ENCODE measurements around the gene MYO1D.

MYO1D gene

DNA sequence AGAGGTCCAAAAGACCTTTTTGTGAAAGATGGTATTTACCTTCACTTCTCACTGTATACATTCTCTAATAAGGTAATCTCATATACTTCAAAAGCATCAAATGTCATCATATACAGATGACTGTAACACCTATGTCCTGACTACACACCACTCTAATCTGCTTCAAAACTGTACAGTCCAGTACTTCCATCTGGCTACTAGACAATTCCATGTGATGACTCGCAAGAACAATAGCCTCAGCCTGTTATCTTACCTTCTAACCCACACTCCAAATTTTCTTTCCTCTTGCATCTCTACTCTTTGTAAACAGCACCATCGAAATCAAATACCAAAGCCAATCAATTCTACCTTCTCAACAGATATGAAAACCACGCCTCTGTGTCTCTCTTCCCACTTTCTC lies 24.1 kb downstream of the MYO1D start:
- ATAC-seq (no peak), DNase-seq (no peak)
- no peaks in the 10 kb centered on the region for H3K9me3 Mint-ChIP-seq
- peaks cover 18% of the 10 kb centered on the region for H3K27me3 Mint-ChIP-seq
- H3K4me1 Mint-ChIP-seq, result no peaks in the 10 kb centered on the region
- H3K4me3 Mint-ChIP-seq, result no peak overlapping the region
- no peak overlapping the region for H3K27ac Mint-ChIP-seq

DNA sequence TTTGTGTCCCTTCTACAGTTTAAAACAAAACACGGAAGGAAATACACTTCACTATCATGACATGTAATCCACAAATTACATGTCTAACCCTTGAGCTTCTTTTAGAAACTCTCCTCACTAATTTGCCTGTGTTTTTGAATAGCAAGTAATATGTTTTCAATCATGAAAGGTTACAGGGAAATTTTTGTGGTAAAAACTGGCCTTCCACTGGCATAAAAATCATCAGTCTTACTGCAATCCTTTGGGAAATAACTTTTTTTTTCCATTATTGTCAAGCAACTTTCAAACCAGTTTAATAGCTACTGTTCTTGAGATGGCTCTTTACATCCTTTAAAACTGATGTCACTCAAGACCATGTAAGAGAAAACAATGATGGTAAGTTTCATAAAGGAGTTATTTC lies 27.0 kb downstream of the MYO1D start:
- Mint-ChIP-seq H3K4me1 (no peaks in the 10 kb centered on the region), H3K27ac (no peak overlapping the region), H3K27me3 (peaks cover 18% of the 10 kb centered on the region), H3K9me3 (no peaks in the 10 kb centered on the region), H3K4me3 (no peak overlapping the region)
- ATAC-seq, result no peak
- no peak for DNase-seq

DNA sequence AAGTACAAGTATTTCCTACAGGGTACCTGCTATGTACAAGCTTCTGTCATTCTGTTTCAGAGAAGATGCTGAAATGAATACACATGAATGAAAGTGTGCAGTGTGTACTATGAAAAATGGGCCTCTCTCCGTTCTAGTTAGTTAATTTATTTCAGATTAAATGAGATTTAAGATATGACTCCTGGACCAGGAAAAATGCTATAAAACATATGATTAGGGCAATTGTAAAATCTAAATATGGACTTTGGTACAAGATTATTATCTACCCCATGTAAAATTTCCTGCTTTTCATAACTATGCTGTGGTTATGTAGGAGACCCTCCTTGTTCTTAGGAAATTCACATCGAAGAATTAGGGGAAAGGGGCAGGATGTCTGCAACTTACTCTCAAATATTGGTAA lies 28.9 kb downstream of the MYO1D start:
- ATAC-seq, result no peak
- no peaks in the 10 kb centered on the region for H3K4me1 Mint-ChIP-seq
- no peak overlapping the region for H3K4me3 Mint-ChIP-seq
- H3K9me3 Mint-ChIP-seq, result no peaks in the 10 kb centered on the region
- DNase-seq, result no peak
- H3K27ac Mint-ChIP-seq, result no peak overlapping the region
- H3K27me3 Mint-ChIP-seq, result peaks cover 13% of the 10 kb centered on the region

DNA sequence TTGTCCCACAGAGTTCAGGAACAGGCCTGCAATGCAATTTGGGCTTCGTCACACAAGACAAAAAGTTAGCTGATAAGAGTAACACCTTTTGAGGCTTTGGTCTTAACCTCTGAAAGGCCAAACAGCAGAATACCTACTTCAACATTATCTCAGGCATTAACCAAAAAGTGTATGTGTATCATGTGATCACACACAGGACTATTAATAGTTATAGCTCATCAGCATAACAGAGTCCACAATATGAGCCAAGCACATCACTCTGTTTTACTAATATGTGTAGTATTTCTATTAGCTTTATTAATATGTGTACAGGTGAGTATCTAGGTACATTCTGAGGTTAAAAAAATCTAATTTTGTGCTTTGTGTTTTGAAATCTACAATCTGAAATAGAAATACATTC lies 30.8 kb downstream of the MYO1D start:
- Mint-ChIP-seq H3K27ac (no peak overlapping the region), H3K4me3 (no peak overlapping the region), H3K9me3 (no peaks in the 10 kb centered on the region), H3K27me3 (peaks cover 4% of the 10 kb centered on the region), H3K4me1 (no peaks in the 10 kb centered on the region)
- ATAC-seq (no peak), DNase-seq (no peak)

DNA sequence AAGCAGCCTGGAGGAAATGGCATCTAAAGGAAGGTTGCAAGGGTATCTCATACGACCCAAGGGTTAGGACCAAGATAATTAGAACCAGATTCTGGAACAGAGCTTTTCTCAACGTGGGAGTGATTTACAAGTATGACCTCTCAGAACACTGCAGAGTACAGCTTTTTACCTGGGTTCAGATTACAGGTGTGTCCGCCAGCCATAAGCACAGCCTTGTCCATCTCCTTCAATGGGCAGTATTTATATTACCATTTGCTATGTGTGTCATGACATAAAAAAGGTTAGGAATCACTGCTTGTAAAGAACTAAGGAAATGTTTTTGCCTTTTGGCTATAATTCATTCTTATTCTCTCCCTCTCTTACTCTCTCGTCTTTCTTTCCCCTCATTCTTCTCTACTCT lies 36.7 kb downstream of the MYO1D start:
- H3K27ac Mint-ChIP-seq, result no peak overlapping the region
- no peaks in the 10 kb centered on the region for H3K27me3 Mint-ChIP-seq
- ATAC-seq, result no peak
- H3K4me3 Mint-ChIP-seq, result no peak overlapping the region
- DNase-seq, result no peak
- H3K9me3 Mint-ChIP-seq, result no peaks in the 10 kb centered on the region
- H3K4me1 Mint-ChIP-seq, result no peaks in the 10 kb centered on the region

DNA sequence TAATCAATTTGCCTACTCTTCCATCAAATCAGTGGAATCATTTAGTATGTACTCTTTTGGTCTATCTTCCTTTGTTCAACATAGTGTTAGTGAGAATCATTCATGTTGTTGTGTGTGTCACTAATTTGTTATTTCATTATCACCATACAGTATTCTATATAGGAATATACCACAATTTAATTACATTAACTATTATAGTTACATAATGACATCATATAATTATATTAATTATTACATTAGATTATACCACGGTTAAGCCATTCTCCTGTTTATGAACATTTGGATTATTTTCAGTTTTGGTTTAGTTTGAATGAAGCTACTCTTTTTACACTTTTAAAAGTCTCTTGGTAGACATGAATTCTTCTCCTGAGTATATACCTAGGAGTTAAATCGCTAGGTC lies 40.4 kb downstream of the MYO1D start:
- Mint-ChIP-seq H3K9me3 (no peaks in the 10 kb centered on the region), H3K27me3 (no peaks in the 10 kb centered on the region), H3K4me1 (no peaks in the 10 kb centered on the region), H3K4me3 (no peak overlapping the region), H3K27ac (no peak overlapping the region)
- DNase-seq (no peak), ATAC-seq (no peak)

DNA sequence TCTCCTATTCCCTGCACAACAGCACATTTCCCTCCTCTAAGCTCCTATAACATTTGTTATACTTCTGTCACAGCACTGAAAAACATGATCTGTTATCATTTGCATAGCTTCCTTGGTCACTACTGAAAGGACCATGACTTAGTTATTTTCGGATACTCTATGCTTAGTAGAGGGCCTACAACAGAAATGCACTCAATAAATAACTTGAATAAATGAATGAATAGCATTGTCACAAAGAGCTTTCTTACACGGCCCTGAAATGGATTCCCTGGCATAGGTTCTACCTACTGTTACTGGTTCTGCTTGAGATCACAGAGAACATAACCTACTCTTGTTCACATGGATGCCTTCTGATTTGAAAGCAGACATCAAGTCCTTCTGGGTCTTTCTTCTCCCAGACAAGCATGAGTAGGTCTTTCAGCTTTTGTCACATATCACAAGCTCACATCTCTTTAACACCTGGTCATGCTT lies 41.6 kb downstream of the MYO1D start:
- H3K9me3 Mint-ChIP-seq, result no peaks in the 10 kb centered on the region
- no peak overlapping the region for H3K27ac Mint-ChIP-seq
- H3K27me3 Mint-ChIP-seq, result no peaks in the 10 kb centered on the region
- DNase-seq (no peak), ATAC-seq (no peak)
- no peaks in the 10 kb centered on the region for H3K4me1 Mint-ChIP-seq
- H3K4me3 Mint-ChIP-seq, result no peak overlapping the region

DNA sequence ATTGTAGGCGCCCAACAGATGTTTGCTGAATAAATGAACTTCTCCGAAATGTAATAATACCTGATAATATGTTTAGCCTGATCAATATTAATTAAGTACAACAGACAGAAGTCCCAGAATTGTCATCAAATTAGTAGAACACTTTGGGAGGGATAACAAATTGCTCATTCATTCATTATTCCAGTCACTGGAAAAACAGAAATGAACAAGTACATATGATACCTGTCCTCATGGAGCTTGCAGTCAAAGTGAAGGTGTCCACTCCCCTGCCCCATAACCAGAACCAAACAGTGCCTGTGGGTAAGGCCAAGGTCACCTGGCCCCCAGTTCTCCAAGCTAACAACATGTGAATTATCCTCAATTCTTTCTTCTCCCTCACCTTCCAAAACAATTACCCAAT lies 42.8 kb downstream of the MYO1D start:
- Mint-ChIP-seq H3K4me3 (no peak overlapping the region), H3K27ac (no peak overlapping the region), H3K9me3 (no peaks in the 10 kb centered on the region), H3K4me1 (peaks cover 6% of the 10 kb centered on the region), H3K27me3 (peaks cover 2% of the 10 kb centered on the region)
- DNase-seq, result no peak
- ATAC-seq, result no peak

DNA sequence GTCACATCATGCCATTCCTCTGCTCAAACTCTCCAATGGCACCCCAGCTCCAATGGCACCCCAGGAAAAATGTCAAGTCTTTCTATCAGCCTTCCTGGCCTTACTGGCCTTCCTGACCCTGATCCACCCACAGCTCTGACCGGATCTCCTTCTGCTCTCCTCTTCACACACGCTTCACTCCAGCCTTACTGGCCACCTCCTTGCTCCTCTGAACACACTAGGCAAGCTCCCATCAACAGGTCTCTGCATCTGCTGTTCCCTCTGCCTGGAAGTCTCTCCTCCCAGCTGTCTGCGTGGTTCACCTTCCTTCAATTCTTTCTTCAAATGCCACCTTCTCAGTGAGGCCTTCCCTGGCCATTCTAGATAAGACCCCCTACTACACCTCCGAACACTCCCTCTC lies 43.4 kb downstream of the MYO1D start:
- ATAC-seq (no peak), DNase-seq (no peak)
- H3K4me3 Mint-ChIP-seq, result no peak overlapping the region
- no peaks in the 10 kb centered on the region for H3K9me3 Mint-ChIP-seq
- peaks cover 12% of the 10 kb centered on the region for H3K4me1 Mint-ChIP-seq
- H3K27ac Mint-ChIP-seq, result no peak overlapping the region
- peaks cover 8% of the 10 kb centered on the region for H3K27me3 Mint-ChIP-seq

DNA sequence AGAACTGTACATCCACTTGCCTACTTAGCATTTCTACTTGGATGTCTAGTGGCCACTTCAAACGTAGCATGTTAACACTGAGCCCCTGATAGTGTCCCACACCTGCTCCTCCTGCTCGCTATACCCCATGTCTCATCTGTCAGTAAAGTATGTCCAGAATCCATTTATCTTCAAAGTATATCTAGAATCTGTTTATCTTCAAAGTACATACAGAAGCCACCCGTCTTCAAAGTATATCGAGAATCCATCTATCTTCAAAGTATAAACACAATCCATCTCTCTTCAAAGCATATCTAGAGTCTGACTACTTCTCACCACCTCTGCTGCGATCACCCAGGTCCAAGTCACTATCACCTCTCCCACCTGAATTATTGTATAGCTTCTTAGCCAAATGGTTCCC lies 43.8 kb downstream of the MYO1D start:
- DNase-seq (no peak), ATAC-seq (no peak)
- H3K27me3 Mint-ChIP-seq, result peaks cover 8% of the 10 kb centered on the region
- no peak overlapping the region for H3K4me3 Mint-ChIP-seq
- H3K4me1 Mint-ChIP-seq, result peaks cover 16% of the 10 kb centered on the region
- no peaks in the 10 kb centered on the region for H3K9me3 Mint-ChIP-seq
- H3K27ac Mint-ChIP-seq, result no peak overlapping the region

DNA sequence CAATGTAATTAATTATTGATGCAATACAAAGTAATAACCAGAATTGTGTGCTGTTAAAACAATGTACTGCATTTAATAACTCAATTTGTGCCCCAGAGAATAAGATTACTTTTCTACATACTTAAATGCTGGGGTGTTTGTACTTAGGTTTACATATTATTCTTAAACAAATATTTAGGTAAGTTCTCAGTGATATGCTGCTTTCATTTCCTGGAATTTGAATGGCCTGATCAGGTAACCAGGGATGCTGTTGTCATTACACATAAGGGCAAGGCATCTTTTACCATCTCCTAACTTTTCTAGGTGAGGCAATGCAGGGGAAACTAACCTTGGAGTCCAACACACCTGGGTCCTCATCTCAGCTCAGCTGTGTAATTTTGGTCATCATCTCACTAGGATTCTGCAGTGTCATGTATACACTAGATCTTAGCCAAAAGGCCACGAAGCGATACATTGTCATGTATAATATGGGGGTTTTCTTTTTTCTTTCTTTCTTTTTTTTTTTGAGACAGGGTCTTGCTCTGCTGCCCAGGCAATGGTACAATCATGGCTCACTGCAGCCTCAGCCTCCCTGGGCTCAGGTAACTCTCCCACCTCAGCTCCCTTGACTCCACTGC lies 45.2 kb downstream of the MYO1D start:
- no peak overlapping the region for H3K4me3 Mint-ChIP-seq
- H3K27me3 Mint-ChIP-seq, result peaks cover 8% of the 10 kb centered on the region
- H3K27ac Mint-ChIP-seq, result peak overlapping the region in 1 of 2 donors; percentile 8
- ATAC-seq (no peak), DNase-seq (no peak)
- H3K9me3 Mint-ChIP-seq, result no peaks in the 10 kb centered on the region
- H3K4me1 Mint-ChIP-seq, result peaks cover 20% of the 10 kb centered on the region

DNA sequence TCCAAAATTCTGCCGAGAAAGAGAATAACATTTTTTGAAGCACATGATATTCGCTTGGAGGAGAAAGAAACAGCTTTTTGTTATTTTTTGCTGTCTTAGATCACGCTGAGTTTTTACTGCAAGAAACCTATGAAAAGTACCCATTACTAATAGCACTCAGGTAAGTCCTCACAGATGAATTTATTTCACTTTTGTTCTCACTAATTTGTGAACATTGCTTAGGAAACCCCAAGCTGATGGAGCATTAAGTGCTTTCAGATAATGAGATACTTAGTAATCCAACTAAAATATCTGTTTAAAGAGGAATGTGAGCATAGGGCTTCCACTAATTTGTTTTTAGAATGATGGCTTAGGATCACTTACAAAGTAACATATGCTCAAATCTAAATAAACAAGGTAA lies 45.7 kb downstream of the MYO1D start:
- H3K9me3 Mint-ChIP-seq, result no peaks in the 10 kb centered on the region

DNA sequence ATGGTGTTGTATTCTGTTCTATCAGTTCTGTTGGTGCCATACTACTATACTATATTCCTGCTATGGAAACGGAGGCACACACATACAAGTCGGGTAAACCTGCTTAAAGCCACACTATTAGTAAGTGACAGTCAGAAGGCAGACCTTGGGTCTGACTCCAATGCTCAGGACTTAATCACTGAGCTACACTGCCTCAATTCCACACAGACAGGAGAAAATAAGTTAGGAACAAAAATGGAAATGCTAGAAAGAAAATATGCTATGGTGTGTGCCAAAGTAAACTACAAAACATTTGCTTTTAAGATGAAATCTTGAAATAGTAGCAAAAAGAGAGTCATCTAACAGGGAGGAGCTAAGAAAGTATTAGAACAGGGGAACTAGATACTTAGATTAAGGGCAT lies 48.1 kb downstream of the MYO1D start:
- no peak for DNase-seq
- H3K4me3 Mint-ChIP-seq, result no peak overlapping the region
- no peak for ATAC-seq
- peaks cover 8% of the 10 kb centered on the region for H3K27me3 Mint-ChIP-seq
- no peaks in the 10 kb centered on the region for H3K9me3 Mint-ChIP-seq
- peaks cover 20% of the 10 kb centered on the region for H3K4me1 Mint-ChIP-seq
- peak overlapping the region in 1 of 2 donors; percentile 72 for H3K27ac Mint-ChIP-seq

More for the DNA sequence above, 45.7 kb downstream of the MYO1D start:
- Mint-ChIP-seq H3K27me3 (peaks cover 8% of the 10 kb centered on the region), H3K27ac (no peak overlapping the region), H3K4me1 (peaks cover 20% of the 10 kb centered on the region), H3K4me3 (no peak overlapping the region)
- no peak for DNase-seq
- no peak for ATAC-seq

DNA sequence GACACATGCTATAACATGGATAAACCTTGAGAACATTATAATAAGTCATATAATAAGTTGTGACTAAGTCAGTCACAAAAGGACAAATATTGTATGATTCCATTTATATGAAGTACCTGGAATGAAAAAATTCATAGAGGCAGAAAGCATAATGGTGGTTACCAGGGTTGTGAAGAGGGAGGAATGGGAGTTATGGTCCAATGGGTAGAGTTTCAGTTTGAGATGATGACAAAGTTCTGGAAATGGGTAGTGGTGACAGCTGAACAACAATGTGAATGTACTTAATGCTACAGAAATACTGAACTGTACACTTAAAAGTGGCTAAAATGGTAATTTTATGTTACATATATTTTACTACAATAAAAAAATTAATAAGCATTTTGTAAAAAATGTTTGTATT lies 49.7 kb downstream of the MYO1D start:
- Mint-ChIP-seq H3K9me3 (no peaks in the 10 kb centered on the region), H3K27me3 (peaks cover 8% of the 10 kb centered on the region), H3K4me3 (no peak overlapping the region), H3K4me1 (peaks cover 20% of the 10 kb centered on the region), H3K27ac (no peak overlapping the region)
- DNase-seq (no peak), ATAC-seq (no peak)

DNA sequence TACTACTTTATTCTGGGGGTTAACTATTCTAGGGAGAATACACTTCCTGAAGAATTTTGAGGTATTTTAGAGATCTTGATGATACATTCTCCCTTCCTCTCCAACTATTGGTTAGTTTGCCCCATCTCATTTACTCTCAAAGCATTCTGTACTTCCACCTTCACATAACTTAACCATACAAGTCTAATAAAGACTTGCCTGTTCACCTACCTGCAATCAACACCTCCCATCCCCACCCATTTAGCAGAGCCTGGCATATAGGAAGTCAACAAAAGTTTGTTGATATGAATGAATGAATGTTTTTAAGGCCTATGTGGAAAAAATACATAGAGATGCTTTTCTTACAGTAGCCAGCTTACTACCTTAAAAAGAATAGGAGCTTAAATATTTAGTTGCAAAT lies 50.8 kb downstream of the MYO1D start:
- no peak for ATAC-seq

DNA sequence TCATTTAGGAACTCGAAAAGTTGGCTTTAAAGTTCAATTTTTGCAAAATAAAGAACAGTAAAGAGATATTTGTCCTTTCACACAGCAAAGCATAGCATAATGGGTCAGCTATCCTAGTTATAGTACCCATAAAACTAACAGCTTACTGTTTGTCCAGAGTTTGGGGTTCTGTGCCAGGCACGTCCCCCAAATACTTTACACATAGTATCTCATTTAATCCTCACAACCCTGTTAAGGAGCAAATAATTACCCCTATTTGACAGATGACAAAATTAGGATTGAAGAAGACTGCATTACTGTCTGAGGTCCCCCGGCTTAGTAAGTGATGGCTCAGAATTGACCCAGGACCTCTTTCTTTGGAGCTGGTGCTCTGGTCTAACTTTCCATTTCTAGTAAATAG lies 52.6 kb downstream of the MYO1D start:
- Mint-ChIP-seq H3K9me3 (no peaks in the 10 kb centered on the region), H3K4me3 (no peak overlapping the region), H3K27ac (no peak overlapping the region), H3K27me3 (peaks cover 31% of the 10 kb centered on the region), H3K4me1 (peaks cover 15% of the 10 kb centered on the region)
- ATAC-seq (no peak), DNase-seq (no peak)

More for the DNA sequence above, 50.8 kb downstream of the MYO1D start:
- H3K4me3 Mint-ChIP-seq, result no peak overlapping the region
- no peaks in the 10 kb centered on the region for H3K9me3 Mint-ChIP-seq
- DNase-seq, result no peak
- H3K27me3 Mint-ChIP-seq, result peaks cover 16% of the 10 kb centered on the region
- peaks cover 20% of the 10 kb centered on the region for H3K4me1 Mint-ChIP-seq
- no peak overlapping the region for H3K27ac Mint-ChIP-seq

DNA sequence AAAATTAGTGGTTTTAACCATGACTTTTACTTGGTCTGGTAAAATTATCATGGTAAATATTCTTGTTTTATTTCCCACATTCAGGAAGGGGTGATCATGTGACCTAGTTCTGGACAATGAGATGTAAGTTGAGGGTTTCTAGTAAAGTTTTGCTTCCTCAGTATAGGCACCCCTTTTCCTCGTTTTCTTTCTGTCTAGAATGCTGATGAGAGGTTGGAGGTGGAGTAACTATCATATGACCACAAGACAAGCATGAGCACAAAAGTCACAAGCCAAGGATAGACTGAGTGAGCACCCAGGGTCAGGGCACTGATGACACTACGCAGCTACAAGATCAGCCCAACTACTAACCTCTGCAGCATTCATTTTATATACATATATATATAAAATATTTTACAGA lies 53.9 kb downstream of the MYO1D start:
- no peak overlapping the region for H3K4me3 Mint-ChIP-seq
- H3K27me3 Mint-ChIP-seq, result peaks cover 29% of the 10 kb centered on the region
- DNase-seq (no peak), ATAC-seq (no peak)
- peaks cover 3% of the 10 kb centered on the region for H3K4me1 Mint-ChIP-seq
- no peaks in the 10 kb centered on the region for H3K9me3 Mint-ChIP-seq
- H3K27ac Mint-ChIP-seq, result no peak overlapping the region
